Pancreas (tissue), 10 donors: ENCODE measurements around the gene ZNF628. TPM values are rescaled to one million over a fixed set of nuclear protein-coding genes. Genes with fewer than 3 reads are reported as not detected.
A peak's percentile ranks its signal among the peaks of the same experiment; 100 is the strongest.

ENCODE experiments used
- ATAC-seq, 4 donors: fragments of 200-7000 bp; cut with Tn5 transposase; one replicate each; pipeline versions ENCODE4 v1.8.0 to v1.9.1; 2020; ENCODE audit warnings: mild to moderate bottlenecking in 4 of 4, moderate library complexity in 4 of 4
- DNase-seq, 6 donors: peaks; one replicate each; pipeline ENCODE4 v3.0.0-alpha.2; 2020
- FAIRE-seq: peaks from 2 replicates; lab custom pipeline; 2012; peaks lifted over from hg19 to GRCh38; lab: Jason Lieb, UNC
- H3K27ac ChIP-seq, 4 donors: fragments of 200-600 bp; sonication (generic); 1 replicate in 3 of 4; 2 replicates in 1 of 4; pipeline versions ENCODE4 v1.5.0 to v1.8.0; 2020
- H3K27me3 ChIP-seq, 4 donors: fragments of 200-600 bp; one replicate each; pipeline ENCODE4 v1.8.0; 2021
- H3K36me3 ChIP-seq, 3 donors: fragments of 200-600 bp; sonication (generic) in 1 of 3; one replicate each; pipeline versions ENCODE4 v1.5.0 to v1.8.0; 2020 to 2021
- H3K4me1 ChIP-seq, 3 donors: fragments of 200-600 bp; one replicate each; pipeline ENCODE4 v1.8.0; 2021
- H3K4me3 ChIP-seq, 4 donors: fragments of 200-600 bp; sonication (generic) in 2 of 4; one replicate each; pipeline versions ENCODE4 v1.5.0 to v1.8.0; 2020 to 2021
- H3K9me3 ChIP-seq, 4 donors: fragments of 200-600 bp; one replicate each; pipeline ENCODE4 v1.8.0; 2021
- WGBS, 2 donors: extraction: QIAGEN DNeasy Blood & Tissue Kit; methylation state at CpG; one replicate each; pipeline ENCODE4 v1.1.7; 2013; 5-methylcytosine and 5-hydroxymethylcytosine counted together
- intact Hi-C, 3 donors: fragments of 100-400 bp; cut with DNase I; formaldehyde crosslinking; loops; one replicate each; pipeline versions ENCODE4 v1.11.1 to v1.14.2; 2022
- polyA plus RNA-seq, 2 donors: library from polyadenylated mRNA; stranded (reverse); fragments of 200-250 nt; gene quantifications; one replicate each; pipeline ENCODE4 v1.2.3, GENCODE V29; 2013
- total RNA-seq, 6 donors: library from RNA; stranded (reverse); fragmentation: NEBNext Ultra II Directional in 4 of 6; extraction: Animal tissue kit (Norgen Biotek cat#: 25700) in 4 of 6; gene quantifications; one replicate each; pipeline versions ENCODE4 v1.2.1 to v1.2.4, GENCODE V29; 2021 to 2023
- TF ChIP-seq, protein P1 (sequence below), 4 donors: fragments of 200-600 bp; sonication (generic) in 3 of 4; IDR thresholded peaks; one replicate each; pipeline versions ENCODE4 v1.5.0 to v1.8.0; 2021; ENCODE audit warnings: antibody characterized with exemption in 4 of 4
- donor health status: healthy with polysubstance abuse.
- donor health status: DM: no; HTN: no; CAD: no; lungs with moderate emphysema.
- donor health status: DM: no; HTN: no; CAD: no.
- donor health status: control.
- donor health status: control.
- donor health status: Bipolar disorder and iron deficiency.
- donor health status: DM: yes; HTN: yes; CAD: no.
- donor health status: DM: no; HTN: no; CAD: no.
- donor health status: DM: no; HTN: no; CAD: no.
- donor health status: DM: yes; HTN: yes; CAD: no.

ZNF628 gene
- total and polyA plus RNA-seq, 8 donors = 2.6 to 7.8 (median 4.1) TPM

DNA sequence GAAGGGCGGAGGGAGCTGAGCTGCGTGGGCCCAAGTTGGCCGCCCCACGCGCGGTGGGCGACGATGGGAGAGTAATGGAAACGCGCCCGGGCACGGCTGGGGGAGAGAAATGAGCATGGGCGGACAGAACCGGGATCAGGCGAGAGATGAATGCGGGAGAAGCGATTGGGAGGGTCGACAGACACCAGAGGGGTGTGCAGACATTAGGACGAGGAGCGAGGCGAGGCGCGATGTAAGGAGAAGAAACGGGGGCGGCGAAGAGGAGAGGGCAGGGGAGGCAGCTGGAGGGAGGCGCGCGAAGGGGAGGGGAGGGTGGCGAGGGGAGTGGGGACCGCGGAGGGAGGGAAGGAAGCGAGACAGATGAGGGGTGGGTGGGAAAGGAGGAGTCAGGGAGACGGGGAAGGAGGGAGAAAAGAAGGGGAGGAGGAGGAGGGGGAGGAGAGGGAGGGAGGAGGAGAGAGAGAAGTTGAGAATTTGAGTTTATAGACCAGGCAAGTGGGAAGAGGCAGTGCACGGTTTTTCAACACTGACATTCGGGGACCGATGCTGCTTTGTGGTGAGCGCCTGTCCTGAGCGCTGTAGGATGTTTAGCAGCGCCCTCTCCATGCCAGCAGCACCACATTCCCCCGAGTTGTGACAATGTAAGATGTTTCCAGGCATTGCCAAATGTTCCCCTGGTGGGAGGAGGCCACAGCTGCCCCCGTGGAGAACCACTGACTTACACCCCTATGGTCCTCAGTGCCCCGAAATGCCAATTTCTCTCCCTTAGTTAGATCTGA lies 33.2 kb upstream of the ZNF628 start, which contains the start of gene SHISA7:
SHISA7 (minus strand) TSS at position 256 of the 779 bp plus-strand sequence. CDS start 437 bp downstream, outside the sequence.
- 3 to 5% methylated on average over 43 of the region's 43 CpGs for WGBS, 2 donors

DNA sequence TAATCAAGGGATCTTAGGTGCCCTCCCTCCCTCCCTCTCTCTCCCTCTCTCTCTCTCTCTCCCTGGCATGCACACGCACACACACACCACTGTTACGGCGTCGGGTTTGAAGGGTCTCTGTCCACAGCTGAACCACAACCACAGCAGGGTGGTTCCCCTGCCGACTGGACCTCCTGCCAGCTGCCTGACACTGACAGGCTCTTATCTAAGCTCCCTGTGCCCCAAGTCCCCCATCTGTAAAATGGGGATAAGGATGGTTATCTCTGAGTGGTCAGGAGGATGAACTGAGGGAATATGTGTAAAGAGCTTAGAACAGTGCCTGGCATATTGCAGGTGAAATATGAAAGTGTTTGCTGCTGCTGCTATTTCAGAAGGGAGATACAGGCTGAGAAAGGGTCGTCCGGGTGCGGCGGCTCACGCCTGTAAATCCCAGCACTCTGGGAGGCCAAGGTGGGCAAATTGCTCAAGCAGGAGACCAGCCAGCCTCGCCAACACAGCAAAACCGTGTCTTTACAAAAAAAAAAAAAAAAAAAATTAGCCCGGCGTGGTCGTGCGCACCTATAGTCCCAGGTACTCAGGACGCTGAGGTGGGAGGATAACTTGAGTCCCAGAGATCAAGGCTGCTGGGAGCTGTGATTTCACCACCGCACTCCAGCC lies 32.5 kb upstream of the ZNF628 start:
- Histone ChIP-seq H3K27ac (no peak overlapping the region), H3K9me3 (no peaks in the 10 kb centered on the region), H3K27me3 (peaks cover 0 to 26% (median 5%) of the 10 kb centered on the region in 4 donors), H3K4me3 (no peak overlapping the region), H3K36me3 (no peaks in the 10 kb centered on the region), H3K4me1 (no peaks in the 10 kb centered on the region)
- DNase-seq = no peak
- intact Hi-C loops = no loop called here
- no peak for FAIRE-seq
- WGBS, 2 donors = 22 to 23% methylated on average over 17 to 18 of the region's 18 CpGs
- no peak for ATAC-seq
- TF ChIP-seq, protein P1, sequence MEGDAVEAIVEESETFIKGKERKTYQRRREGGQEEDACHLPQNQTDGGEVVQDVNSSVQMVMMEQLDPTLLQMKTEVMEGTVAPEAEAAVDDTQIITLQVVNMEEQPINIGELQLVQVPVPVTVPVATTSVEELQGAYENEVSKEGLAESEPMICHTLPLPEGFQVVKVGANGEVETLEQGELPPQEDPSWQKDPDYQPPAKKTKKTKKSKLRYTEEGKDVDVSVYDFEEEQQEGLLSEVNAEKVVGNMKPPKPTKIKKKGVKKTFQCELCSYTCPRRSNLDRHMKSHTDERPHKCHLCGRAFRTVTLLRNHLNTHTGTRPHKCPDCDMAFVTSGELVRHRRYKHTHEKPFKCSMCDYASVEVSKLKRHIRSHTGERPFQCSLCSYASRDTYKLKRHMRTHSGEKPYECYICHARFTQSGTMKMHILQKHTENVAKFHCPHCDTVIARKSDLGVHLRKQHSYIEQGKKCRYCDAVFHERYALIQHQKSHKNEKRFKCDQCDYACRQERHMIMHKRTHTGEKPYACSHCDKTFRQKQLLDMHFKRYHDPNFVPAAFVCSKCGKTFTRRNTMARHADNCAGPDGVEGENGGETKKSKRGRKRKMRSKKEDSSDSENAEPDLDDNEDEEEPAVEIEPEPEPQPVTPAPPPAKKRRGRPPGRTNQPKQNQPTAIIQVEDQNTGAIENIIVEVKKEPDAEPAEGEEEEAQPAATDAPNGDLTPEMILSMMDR (IDR thresholded peaks at IDR 0.05) = no peak

More for the DNA sequence above, 33.2 kb upstream of the ZNF628 start, which contains the start of gene SHISA7:
- H3K9me3 ChIP-seq = no peaks in the 10 kb centered on the region
- no peak for FAIRE-seq
- DNase-seq = peak in 1 of 6 donors; percentile 46
- no peak for ATAC-seq
- no peak within 1 kb of the TSS for H3K27ac ChIP-seq
- H3K27me3 ChIP-seq = peaks cover 0 to 26% (median 5%) of the 10 kb centered on the region in 4 donors
- no peaks in the 10 kb centered on the region for H3K36me3 ChIP-seq
- H3K4me1 ChIP-seq = no peaks in the 10 kb centered on the region
- H3K4me3 ChIP-seq = no peak within 1 kb of the TSS
- intact Hi-C loops = no loop called here
- TF ChIP-seq, protein P1 (IDR thresholded peaks at IDR 0.05) = no peak

DNA sequence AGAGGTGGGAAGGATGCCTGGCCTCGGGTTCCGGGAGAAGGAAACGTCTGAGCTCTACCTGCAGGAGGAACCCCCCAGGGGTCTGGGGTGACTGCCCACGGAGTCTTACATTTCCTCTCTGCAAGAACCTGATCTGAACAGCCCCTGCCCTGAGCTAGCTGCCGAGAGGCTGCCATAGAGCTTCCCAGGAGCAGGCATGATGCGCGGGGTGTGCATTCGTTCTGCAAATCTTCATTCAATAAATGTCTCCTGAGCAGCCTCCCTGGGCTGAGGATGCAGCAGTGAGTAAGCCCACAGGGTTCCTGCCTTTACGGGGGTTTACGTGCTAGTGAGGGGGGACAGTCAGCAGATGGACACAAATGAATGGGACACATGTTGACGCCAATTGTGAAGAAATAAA lies 31.8 kb upstream of the ZNF628 start:
- Histone ChIP-seq H3K4me1 (no peaks in the 10 kb centered on the region), H3K27me3 (peaks cover 0 to 26% (median 5%) of the 10 kb centered on the region in 4 donors), H3K36me3 (no peaks in the 10 kb centered on the region), H3K4me3 (no peak overlapping the region), H3K27ac (no peak overlapping the region), H3K9me3 (no peaks in the 10 kb centered on the region)
- ATAC-seq (no peak), DNase-seq (no peak), FAIRE-seq (no peak)
- intact Hi-C loops = no loop called here
- 36 to 37% methylated on average over 11 of the region's 11 CpGs for WGBS, 2 donors
- TF ChIP-seq, protein P1 (IDR thresholded peaks at IDR 0.05) = no peak

DNA sequence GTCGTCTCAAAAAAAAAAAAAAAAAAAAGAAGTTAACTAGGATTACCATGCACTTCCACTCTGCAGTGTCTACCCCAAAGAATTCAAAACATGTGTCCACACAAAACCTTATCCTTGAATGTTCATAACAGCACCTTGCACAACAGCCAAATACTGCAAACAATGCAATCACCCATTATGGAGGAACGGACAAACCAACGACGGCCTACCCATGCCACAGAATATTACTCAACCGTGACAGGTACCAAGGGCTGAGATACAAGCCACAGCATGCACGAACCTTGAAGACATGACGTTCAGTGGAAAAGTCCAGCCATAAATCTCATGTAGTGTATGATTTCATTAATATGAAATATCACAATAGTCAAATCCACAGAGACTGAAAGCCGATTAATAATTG lies 30.4 kb upstream of the ZNF628 start:
- WGBS, 2 donors = 31 to 45% methylated on average over 8 of the region's 8 CpGs
- peaks cover 0 to 14% (median 5%) of the 10 kb centered on the region in 4 donors for H3K27me3 ChIP-seq

More for the DNA sequence above, 30.4 kb upstream of the ZNF628 start:
- intact Hi-C loops = no loop called here
- ATAC-seq (no peak), DNase-seq (no peak), FAIRE-seq (no peak)
- no peaks in the 10 kb centered on the region for H3K4me1 ChIP-seq
- TF ChIP-seq, protein P1 (IDR thresholded peaks at IDR 0.05) = no peak
- no peak overlapping the region for H3K4me3 ChIP-seq
- H3K9me3 ChIP-seq = no peaks in the 10 kb centered on the region
- H3K36me3 ChIP-seq = no peaks in the 10 kb centered on the region
- no peak overlapping the region for H3K27ac ChIP-seq
